Coronary artery (tissue), 2 donors: ENCODE measurements around the gene TMEM150A.
"Not testable (repeated sequence)": the region's sequence is repeated elsewhere in the genome, so short reads cannot be mapped to it uniquely, and the experiment has no call there.

Experiments used
- DNase-seq: peaks from one replicate; pipeline ENCODE4 v3.0.0-alpha.2; 2017; ENCODE audit warnings: low spot score
- H3K27ac ChIP-seq, 2 donors: fragments of 200-600 bp; sonication (generic); one replicate each; pipeline ENCODE4 v1.5.1; 2016 to 2019
- H3K4me3 ChIP-seq: fragments of 200-600 bp; sonication (generic); 2 replicates; pipeline ENCODE4 v1.5.1; 2016; ENCODE audit warnings: mild to moderate bottlenecking, moderate library complexity
- CTCF ChIP-seq: fragments of 200-600 bp; sonication (generic); IDR thresholded peaks from one replicate; pipeline ENCODE4 v1.5.1; 2019; ENCODE audit warnings: antibody characterized with exemption

The TMEM150A gene

GRCh38 chr2:85611705-85612587 is 9.4 kb upstream of the TMEM150A start, which contains the start of gene C2orf68:
Gene C2orf68 (minus strand): TSS chr2:85612066. CDS start chr2:85611984, 82 bp downstream.
- Histone ChIP-seq H3K27ac (peak within 1 kb of the TSS; percentile 79 to 93), H3K4me3 (peak within 1 kb of the TSS; percentile 99)
- DNase-seq = peak; percentile 92
- no peak for TF ChIP-seq CTCF

GRCh38 chr2:85611217-85611704 is 8.8 kb upstream of the TMEM150A start:
- TF ChIP-seq CTCF = no peak
- H3K27ac ChIP-seq = peak overlapping the region; percentile 79 to 93
- peak overlapping the region; percentile 99 for H3K4me3 ChIP-seq
- DNase-seq = no peak

- no peak for DNase-seq
- Histone ChIP-seq H3K27ac (peak overlapping the region in 1 of 2 donors; percentile 28), H3K4me3 (no peak overlapping the region)
- TF ChIP-seq CTCF = no peak
These were observed 5.0 kb upstream of the TMEM150A start for GRCh38 chr2:85607268-85608215.

GRCh38 chr2:85606116-85606455 is 3.6 kb upstream of the TMEM150A start:
- no peak for TF ChIP-seq CTCF
- peak overlapping the region; percentile 87 for H3K4me3 ChIP-seq
- DNase-seq = no peak
- H3K27ac ChIP-seq = peak overlapping the region in 1 of 2 donors; percentile 77

GRCh38 chr2:85605406-85606115 is 3.1 kb upstream of the TMEM150A start:
- no peak for DNase-seq
- H3K27ac ChIP-seq = peak overlapping the region; percentile 29 to 77
- H3K4me3 ChIP-seq = peak overlapping the region; percentile 87
- no peak for TF ChIP-seq CTCF

- H3K27ac ChIP-seq = peak overlapping the region; percentile 33 to 77
- no peak for DNase-seq
- H3K4me3 ChIP-seq = peak overlapping the region; percentile 87
- no peak for TF ChIP-seq CTCF
These were observed 2.3 kb upstream of the TMEM150A start for GRCh38 chr2:85604568-85605339.

- peak overlapping the region; percentile 87 for H3K4me3 ChIP-seq
- not testable (repeated sequence) for DNase-seq
- H3K27ac ChIP-seq = peak overlapping the region; percentile 33 to 77
These were observed 1.6 kb upstream of the TMEM150A start for GRCh38 chr2:85604133-85604444.
